HTR-8/SVneo (cell line): ENCODE measurements around the gene PIEZO2.
A peak's percentile ranks its signal among the peaks of the same experiment; 100 is the strongest.
"Not testable (repeated sequence)": the region's sequence is repeated elsewhere in the genome, so short reads cannot be mapped to it uniquely, and the experiment has no call there.

Source experiments
- DNase-seq: peaks from one replicate; pipeline ENCODE4 v3.0.0; 2011; ENCODE audit warnings: low spot score, mixed read lengths; ENCODE audit not compliant: insufficient read length
- FAIRE-seq: peaks from 2 replicates; lab custom pipeline; 2011; peaks lifted over from hg19 to GRCh38; lab: Jason Lieb, UNC

PIEZO2 gene

DNA sequence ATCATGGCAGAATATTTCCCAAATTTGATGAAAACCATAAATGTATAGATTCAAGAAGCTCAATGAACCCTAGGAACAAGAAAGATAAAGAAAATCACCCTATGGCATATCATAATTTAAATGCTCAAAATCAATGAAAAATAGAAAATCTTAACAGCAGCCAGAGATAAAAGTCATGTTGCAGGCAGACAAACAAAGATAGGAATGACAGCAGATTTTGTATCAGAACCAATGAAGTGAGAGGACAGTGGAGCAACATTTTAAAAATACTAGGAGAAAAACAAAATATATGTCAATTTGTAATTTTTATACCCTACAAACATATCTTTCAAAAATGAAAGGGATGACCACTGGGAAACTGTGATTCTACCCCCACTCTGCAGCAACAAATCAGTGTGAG lies 203.3 kb downstream of the PIEZO2 start:
- FAIRE-seq (no peak), DNase-seq (no peak)

- FAIRE-seq, result no peak
- DNase-seq, result no peak
Observed at GRCh38 chr18:10942998-10943397, 206.4 kb downstream of the PIEZO2 start.

GRCh38 chr18:10939822-10940221 lies 209.5 kb downstream of the PIEZO2 start:
- FAIRE-seq, result no peak

DNA sequence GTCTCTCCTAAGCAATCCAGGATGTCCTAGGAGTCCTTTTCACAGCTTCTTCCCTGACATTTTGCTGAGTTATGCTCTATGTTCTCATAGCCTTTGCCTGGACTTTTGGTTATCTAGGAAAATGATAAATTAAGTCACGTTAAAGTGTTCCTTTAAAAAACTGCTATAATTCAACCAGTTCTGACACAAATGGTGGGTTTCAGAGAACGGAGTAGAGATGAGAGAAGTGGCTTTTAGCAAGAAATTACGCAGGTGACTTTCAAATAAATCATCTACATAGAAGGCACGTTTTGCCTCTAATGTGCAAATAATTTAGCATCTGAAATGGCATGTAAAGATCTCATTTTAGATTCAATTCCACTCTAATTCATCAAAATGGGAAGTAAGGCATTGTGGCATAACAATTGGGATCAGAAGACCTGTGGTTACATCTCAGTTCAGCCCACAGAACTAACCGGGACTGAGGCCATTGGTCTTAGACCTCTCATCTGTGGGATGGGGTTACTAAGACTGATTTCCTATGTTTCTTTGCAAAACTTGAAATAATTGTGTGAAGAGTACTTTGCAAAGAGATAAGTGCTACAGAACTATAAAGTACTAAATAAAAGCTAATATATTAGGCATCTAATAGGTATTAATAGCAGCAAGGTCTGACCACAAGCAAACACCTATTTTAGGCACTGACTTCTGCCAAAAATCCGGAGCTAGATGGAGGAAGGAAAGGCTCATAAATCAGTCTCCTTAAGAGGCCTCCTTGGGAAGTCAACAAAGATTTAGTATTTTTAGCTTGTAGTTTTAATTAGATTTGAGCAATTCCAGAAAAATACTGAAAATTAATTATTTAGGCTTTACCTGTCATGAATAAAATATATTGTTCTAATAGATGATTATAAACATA lies 211.4 kb downstream of the PIEZO2 start:
- FAIRE-seq (no peak), DNase-seq (no peak)

More at GRCh38 chr18:10939822-10940221, 209.5 kb downstream of the PIEZO2 start:
- no peak for DNase-seq

- DNase-seq (peak; percentile 34), FAIRE-seq (no peak)
Observed at GRCh38 chr18:10936176-10937053, 213.0 kb downstream of the PIEZO2 start.

- no peak for FAIRE-seq
- DNase-seq, result no peak
Observed at GRCh38 chr18:10935588-10935987, 213.8 kb downstream of the PIEZO2 start.

GRCh38 chr18:10933648-10934047 lies 215.7 kb downstream of the PIEZO2 start:
- not testable (repeated sequence) for DNase-seq, FAIRE-seq

DNA sequence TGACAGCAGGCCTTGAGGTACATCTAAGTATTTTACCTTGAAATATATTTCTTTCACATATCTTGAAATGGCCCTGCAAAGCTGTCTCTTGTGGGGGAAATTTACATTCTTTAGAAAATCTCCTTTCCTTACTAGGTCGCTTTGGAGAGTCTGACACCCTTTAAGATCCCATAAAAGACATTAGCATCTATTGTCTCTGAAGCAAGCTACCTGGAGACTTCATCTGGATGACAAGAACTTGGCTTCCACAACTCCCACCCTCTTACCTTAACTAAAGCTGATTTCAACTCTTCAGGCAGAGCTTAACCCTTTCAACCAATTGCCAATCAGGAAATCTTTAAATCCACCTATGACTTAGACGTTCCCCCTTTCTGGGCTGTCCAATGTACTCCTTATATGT lies 219.3 kb downstream of the PIEZO2 start:
- no peak for FAIRE-seq

GRCh38 chr18:10928772-10929373 lies 220.5 kb downstream of the PIEZO2 start:
- FAIRE-seq (no peak), DNase-seq (peak; percentile 50)

More for the DNA sequence above, 219.3 kb downstream of the PIEZO2 start:
- DNase-seq, result no peak

- DNase-seq (no peak), FAIRE-seq (no peak)
Observed at GRCh38 chr18:10928011-10928771, 221.2 kb downstream of the PIEZO2 start.

DNA sequence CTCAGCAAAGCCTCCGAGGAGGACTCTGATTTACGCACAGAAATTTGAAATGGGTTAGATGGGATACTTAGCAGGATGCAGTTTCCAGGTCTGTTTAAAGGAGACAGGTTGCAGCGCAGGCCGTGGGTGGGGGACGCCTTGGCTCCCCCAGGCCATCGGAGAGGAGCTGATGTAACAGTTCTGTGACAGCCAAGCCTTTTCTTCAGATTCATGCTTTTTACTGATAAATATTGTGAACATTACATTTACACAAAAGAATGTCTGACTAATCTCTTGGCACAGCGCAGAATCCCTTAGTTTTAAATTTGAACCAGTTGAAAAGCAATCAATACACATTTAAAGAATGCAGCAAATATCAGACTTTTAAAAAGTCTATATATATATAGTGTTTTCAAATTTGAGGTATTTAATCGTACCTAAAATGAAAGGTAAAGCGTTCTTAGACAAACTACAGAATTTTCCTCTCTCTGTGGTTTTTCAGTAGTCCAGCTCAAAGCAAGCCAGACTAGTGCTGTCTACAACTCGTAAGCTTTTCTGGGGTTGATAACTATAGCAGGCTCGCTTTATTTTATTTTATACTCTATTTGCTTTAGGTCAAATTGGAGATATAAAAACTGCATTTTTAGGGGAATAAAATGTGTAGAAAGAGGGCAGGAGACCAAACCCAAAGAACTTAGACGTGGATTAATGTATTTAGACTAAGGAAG lies 221.9 kb downstream of the PIEZO2 start:
- no peak for FAIRE-seq
- DNase-seq, result peak; percentile 48

GRCh38 chr18:10926621-10927161 lies 222.7 kb downstream of the PIEZO2 start:
- DNase-seq (peak; percentile 46), FAIRE-seq (peak; percentile 57)

- DNase-seq, result no peak
- no peak for FAIRE-seq
Observed at GRCh38 chr18:10924290-10924689, 225.1 kb downstream of the PIEZO2 start.

GRCh38 chr18:10923551-10924070 lies 225.8 kb downstream of the PIEZO2 start:
- no peak for DNase-seq
- FAIRE-seq, result no peak

DNA sequence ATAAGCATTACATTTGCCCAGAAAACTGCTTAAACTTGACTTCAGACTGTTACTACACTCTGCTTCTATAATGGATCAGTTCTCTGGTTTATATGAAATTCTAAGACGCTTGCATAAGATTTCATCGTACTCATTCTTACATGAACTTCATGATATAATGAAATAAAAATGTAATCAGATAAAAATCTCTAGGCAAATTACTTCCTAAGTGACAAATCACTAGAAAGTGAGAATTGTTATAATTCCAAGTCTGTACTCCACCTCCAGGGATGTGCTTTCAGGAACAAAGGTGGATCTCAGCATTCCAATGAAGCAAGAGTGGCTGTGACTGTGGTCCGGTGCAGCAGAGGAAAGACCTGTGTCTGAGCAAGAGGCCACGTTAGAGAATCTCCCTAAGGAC lies 226.2 kb downstream of the PIEZO2 start:
- no peak for FAIRE-seq

DNA sequence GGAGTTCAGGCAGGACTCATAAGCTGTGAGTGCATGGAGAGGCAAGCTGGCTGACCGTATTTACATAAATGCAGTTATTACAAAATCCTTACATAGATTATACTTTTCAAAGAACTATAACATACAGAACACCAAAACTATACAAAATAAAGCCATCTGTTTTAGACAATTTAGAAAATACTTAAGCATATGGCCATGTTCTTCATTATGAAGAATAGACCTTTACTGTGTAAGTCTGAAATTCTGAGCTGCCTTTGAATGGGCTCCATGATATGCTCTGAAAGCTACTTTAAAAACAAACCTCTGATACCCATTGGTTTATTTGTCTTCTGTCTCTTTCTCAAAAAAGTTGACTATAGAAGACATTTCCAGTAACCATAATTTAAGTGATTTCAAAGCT lies 226.7 kb downstream of the PIEZO2 start:
- FAIRE-seq, DNase-seq: not testable (repeated sequence)

More for the DNA sequence above, 226.2 kb downstream of the PIEZO2 start:
- DNase-seq, result no peak

GRCh38 chr18:10920309-10920708 lies 229.1 kb downstream of the PIEZO2 start:
- not testable (repeated sequence) for DNase-seq, FAIRE-seq

- DNase-seq (no peak), FAIRE-seq (no peak)
Observed at GRCh38 chr18:10919851-10920250, 229.5 kb downstream of the PIEZO2 start.

- FAIRE-seq (no peak), DNase-seq (no peak)
Observed at GRCh38 chr18:10916865-10917264, 232.5 kb downstream of the PIEZO2 start.
